HG03378 (cell line): ENCODE data around the gene DCC.

Experiments
- ATAC-seq: cut with Tn5 transposase; IDR thresholded peaks from one replicate; pipeline ENCODE4 v1.9.1; 2021; ENCODE audit warnings: mild to moderate bottlenecking, moderate library complexity; ENCODE audit not compliant: unreplicated experiment

The DCC gene

DNA sequence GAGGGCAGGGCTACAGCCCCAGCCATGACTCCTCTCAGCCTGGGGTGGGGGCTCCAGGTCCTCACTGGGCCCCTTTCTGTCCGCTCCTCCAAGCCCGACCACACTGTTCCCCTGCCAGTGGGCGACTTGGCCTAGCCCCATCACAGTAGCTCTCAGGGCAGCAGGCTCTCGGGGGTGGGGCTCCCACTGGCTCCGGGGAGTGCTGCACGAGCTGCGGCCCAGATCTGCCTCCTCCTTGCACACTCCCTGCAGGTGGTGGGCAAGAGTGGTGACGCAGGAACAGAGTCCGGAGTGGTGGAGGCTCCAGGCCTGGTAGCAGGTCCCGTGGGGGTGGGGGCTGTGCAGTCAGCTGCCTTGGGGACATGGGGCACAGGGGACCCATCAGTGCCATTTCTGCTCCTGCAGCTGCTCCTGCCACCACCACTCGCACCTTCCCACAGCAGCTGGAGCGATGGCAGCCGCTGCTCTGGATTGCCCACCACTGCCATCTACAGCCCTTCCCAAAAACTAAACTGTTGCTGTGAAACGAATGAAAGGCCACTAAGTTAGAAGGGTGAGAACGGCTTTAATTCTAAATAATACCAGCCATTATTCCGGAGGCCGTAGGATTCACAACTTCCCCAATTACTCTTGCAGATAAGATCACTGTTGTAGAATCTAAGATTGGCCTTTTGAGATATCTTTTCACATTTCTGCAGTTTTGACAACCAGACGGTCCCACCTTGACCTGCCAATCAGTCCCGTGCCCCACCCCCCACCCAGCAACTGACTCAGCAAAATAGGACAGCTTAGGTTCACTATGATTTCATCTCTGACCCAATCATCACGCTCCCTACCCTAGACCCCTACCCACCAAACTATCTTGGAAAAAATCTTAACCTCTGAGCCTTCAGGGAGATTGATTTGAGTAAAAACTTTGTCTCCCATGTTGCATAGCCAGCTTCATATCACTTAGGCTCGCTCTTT, 530.2 kb downstream of the DCC start:
- ATAC-seq = no peak

- no peak for ATAC-seq
These were observed 534.8 kb downstream of the DCC start for GRCh38 chr18:52874774-52875173.

- no peak for ATAC-seq
These were observed 535.7 kb downstream of the DCC start for GRCh38 chr18:52875725-52876124.

DNA sequence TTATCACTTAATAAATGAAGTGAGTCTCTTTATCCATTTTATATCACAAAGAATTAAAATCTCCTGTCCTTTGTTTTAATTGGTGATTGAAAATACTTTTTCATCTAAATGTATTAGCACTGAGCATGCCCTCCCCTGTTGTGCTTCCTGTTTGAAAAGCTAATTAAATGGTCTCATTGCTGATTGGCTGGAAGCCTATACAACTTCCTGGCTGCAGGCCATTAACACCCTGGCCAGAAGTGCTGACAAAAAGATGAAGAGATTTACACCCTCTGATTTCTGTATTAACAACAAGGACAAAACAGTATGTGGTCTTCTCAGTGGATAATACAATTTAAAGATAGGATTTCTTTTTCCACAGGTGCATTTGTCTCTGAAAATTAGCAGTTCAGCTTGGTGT, 548.0 kb downstream of the DCC start:
- ATAC-seq = no peak

- ATAC-seq = no peak
These were observed 554.8 kb downstream of the DCC start for GRCh38 chr18:52894801-52895200.

- no peak for ATAC-seq
These were observed 557.9 kb downstream of the DCC start for GRCh38 chr18:52897611-52898484.

GRCh38 chr18:52898485-52899058, 558.6 kb downstream of the DCC start:
- no peak for ATAC-seq

- ATAC-seq = no peak
These were observed 562.2 kb downstream of the DCC start for GRCh38 chr18:52902188-52902587.

- ATAC-seq = no peak
These were observed 563.9 kb downstream of the DCC start for GRCh38 chr18:52903857-52904256.

GRCh38 chr18:52907543-52908308, 567.7 kb downstream of the DCC start:
- ATAC-seq = no peak

- no peak for ATAC-seq
These were observed 574.2 kb downstream of the DCC start for GRCh38 chr18:52914148-52914547.

DNA sequence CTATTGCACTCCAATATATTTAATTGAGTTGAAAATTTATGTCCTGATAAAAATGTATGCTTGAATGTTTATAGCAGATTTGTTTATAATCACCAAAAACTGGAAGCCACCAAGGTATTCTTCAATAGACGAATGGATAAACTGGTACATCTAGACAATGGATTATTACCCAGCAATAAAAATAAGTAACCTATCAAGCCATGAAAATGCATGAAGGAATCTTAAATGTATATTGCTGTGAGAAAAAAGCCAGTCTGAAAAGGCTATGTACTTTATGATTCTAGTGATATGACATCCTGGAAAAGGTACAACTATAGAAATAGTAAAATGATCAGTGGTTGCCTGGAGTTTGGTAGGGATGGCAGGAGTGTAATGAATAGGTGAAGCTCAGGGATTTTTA, 580.7 kb downstream of the DCC start:
- no peak for ATAC-seq

DNA sequence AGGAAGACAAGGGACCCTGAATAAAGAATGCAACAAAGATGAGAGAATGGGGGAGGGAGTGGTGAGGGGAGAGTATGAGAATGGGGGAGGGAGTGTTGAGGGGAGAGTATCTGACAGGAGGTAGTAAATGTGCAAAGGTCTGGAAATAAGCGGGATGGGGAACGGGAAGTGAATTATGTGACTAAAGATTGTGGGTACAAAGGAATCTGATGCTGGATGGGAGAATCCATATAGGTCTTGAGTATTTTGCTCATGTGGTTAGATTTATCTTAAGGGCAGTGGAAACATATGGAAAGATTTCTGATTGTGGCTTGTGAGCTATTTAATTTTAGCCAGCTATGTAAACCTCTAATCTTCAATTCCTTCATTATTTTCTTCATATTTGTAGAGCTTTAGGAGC, 593.4 kb downstream of the DCC start:
- no peak for ATAC-seq

DNA sequence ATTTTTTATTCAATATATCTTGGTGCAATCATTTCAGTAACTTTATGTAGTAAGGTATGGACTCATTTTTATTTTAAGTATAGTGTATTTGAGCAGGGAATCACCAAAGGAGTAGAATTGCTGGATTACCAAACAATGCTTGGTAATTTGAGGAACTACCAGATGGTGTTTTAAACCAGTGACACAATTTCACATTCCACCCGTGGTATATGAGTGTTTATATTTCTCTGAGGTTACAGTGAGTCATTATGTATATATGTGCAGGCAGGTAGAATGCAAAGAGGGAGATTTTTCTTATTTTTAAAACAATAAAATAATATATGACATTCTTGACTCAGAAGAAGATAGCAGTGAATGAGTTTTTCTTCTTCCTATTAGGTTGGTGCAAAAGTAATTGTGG, 596.9 kb downstream of the DCC start:
- no peak for ATAC-seq

DNA sequence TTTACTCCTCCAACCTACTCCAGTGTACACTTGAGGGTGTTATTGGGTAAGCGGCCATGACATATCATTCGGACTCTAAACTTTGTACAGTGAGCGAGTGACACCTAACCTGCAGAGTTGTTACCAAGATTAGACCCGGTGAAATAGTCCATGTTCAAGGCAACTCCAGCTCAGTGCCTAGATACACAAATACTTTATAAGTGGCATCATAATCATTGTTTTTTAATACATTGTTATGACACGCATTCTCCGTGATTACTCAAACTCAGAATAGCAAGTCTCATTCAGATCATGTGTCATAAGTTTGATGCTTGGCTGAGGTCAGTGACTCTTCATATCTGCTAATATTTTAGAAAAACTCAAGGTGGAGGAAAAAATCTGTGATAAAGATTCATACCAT, 597.8 kb downstream of the DCC start:
- no peak for ATAC-seq

DNA sequence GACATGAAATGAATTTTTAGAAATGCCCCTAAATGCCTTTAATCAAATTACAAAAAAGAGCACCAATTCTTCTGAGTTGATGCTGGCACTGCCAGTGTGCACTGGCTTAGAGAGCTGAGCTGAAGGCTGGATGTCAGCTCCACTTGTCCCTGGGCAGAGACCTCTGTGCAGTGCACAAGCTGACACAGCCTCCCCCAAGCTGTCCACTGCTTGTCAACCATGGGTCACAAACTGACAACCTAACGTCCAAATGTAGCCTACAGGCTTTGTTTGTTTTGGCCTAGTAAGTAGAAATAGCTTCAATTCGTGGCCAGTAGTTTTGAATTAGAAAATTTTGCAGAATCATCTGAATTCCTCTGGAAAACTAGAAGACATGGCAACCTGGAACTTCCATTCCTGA, 605.6 kb downstream of the DCC start:
- no peak for ATAC-seq

DNA sequence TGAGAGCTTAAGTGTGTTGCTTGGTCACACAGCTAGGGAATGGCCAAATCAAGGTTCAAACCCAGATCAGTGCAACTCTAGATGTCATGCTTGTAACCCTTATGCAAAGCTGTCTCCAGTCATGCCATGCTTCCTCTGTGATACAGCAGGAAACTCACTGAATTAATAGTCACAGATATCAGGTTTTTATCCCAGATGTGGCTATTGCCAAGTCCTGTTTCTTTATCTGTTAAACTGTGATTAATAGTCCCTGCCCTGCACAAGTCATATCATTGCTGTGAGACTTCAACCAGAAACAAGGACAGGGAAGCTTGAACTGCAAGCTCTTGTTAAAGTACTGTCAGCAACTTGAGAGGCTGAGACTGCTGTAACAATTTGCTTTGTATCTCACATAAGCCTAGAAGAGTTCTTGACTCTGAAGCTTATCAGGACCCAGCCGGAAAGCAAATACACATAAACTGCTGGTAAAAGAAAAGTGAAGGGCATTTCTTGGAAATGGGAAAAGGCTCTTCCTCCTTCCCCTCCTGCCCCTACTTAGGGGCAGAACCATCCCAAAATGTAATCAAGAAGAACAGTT, 609.0 kb downstream of the DCC start:
- no peak for ATAC-seq

DNA sequence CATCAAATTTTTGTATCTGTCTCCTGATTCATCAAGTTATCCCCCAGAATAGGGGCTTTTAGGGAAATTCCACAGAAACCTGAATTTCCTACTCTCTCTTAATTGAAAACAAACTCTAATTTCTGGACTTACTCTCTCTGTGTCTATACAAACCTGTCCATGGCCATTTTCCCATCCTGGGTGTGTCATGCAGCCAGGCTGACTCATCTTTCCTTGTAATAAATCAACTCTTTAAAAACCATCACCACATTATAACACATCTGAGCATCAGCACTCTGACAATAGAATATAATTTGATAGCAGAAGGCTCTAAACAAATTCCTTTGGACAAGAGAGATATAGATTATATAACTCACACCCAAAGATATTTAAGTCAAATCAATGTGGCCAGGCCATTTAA, 610.2 kb downstream of the DCC start:
- no peak for ATAC-seq

DNA sequence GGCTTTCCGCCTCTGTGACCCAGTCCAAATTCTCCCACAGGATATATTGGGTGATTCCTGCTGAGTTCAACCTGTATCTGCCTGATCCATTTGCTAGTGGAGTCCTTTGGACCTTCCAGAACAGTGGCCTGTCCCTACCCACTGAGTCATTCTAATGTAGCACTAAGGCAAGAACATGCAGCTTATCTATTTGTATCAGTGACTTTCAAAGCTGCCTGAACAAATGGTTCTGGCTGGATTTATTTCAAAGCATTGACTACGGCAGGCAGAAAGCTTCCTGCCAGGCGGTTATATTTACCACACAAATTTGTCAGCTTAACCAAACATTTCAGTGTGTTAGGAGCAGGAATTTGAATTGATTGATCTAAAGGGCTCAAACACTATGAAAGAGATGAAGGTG, 613.4 kb downstream of the DCC start:
- no peak for ATAC-seq

DNA sequence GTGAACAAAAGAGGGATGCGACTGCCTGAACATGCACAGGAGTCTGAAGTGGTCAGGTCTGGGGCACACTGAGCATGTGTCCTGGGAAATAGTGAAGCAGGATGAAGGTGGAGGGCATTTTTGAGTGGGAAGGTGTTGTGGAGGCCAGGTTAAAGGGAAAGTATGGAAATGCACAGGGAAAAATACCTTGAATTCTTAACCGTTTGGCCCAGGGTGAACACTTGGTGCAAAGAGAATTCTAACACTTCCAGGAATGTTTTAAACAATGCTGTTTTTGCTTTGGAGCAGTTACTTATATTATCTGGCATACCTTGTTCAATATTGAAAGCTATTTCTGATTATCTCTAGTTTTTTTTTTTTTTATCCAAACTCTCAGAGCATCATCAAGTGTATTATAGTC, 623.5 kb downstream of the DCC start:
- ATAC-seq = no peak
